HG03280 (cell line): ENCODE data around the gene GALNT4.

Experiments
- ATAC-seq: cut with Tn5 transposase; IDR thresholded peaks from one replicate; pipeline ENCODE4 v1.9.1; 2021; ENCODE audit warnings: mild to moderate bottlenecking, moderate library complexity; ENCODE audit not compliant: unreplicated experiment

The GALNT4 gene

GRCh38 chr12:89524541-89525304, at the start of gene GALNT4:
TSS of gene GALNT4 (minus strand) at chr12:89524796. CDS start at chr12:89524549, 247 bp downstream.
- peak; percentile 68 for ATAC-seq

DNA sequence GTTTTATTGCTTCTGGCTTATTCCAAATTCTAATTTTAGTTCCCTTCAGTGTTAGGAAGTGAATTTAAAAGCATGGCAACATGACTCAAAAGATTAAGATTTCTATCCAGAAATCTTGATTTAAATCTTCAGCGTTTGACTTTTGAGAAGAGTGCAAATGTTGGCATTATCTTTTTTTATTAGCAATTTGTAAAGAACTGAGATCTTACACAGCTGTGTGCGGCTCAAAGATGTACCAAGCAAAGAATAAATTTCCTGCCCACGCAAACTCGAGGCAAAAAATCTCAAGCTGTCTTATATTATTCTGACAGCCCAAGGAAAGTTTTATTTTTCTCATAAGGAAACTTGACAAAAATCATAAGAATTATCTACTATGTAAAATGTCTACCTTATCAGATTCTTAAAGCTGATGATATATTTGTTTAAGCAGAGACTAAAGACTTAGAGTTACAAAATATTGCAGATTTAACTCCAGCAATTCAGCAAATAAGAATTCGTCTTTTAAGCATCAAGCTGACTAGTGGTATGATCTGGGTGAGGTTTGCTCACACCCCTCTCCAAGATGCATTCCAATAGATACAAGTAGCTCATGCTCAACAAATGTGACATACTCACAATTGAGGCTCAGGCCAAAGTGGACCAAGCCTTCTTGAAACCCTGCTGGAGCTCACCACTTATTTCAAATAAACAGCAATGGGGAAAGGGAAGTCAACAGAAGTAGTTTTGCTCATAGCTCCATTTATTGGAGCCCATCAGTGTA, 48.6 kb upstream of the GALNT4 start:
- ATAC-seq = no peak

DNA sequence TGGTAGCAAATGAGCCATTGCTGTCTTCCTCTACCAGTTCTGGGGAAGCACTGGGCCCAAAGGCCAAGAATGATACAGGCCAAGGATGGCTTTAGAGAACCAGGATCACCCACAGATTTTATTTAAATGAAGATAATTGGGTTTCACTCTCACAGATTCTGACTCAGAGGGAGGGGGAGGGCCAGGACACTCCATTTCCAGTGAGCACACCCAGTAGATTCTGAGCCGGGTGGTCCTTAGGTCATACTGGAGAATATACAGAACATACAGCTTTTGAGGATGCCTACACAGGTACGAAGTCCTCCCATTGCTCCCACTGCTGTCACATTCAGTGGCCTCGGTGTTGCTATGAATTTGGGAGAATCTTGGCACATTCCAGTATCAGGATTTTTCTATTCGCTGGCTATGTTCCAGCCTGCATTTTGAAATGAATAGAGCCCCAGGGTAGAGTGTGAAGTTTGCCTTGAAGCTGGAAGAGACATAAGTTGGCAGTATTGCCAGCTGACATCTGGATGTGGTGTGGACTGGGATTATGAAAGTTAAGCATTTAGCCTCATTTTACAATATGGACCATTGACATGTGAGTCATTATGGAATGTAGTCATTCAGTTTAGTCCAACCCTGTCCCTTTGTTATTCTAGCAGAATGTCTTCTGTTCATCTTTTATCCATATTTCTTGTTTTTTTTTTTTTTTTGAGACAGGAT, 47.0 kb upstream of the GALNT4 start:
- no peak for ATAC-seq

DNA sequence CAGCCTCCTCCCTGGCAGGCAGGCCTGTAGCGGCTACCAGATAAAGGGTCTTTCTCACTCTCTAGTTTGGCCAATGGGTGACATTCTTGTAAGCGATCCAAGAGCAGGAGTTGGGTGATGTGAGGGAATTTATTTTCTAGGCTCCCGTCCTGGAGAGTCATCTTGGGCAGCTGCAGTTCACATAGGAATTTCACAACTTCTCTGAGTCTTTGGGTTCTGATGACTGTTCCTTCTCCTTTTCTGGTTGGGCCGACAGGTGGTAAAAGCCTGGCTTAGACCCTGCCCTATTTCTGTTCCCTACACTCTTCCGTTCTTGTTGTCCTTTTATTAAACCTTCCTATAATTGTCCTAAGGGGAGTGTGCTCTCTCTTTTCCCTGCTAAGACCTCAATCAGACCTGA, 43.9 kb upstream of the GALNT4 start:
- no peak for ATAC-seq

GRCh38 chr12:89567691-89568239, 43.2 kb upstream of the GALNT4 start:
- ATAC-seq = no peak

- no peak for ATAC-seq
Observed at GRCh38 chr12:89566615-89567014, 42.0 kb upstream of the GALNT4 start.

GRCh38 chr12:89565002-89565401, 40.4 kb upstream of the GALNT4 start:
- ATAC-seq = no peak

- no peak for ATAC-seq
Observed at GRCh38 chr12:89559753-89560152, 35.2 kb upstream of the GALNT4 start.

GRCh38 chr12:89556976-89557375, 32.4 kb upstream of the GALNT4 start:
- no peak for ATAC-seq

GRCh38 chr12:89552376-89552775, 27.8 kb upstream of the GALNT4 start:
- ATAC-seq = no peak

DNA sequence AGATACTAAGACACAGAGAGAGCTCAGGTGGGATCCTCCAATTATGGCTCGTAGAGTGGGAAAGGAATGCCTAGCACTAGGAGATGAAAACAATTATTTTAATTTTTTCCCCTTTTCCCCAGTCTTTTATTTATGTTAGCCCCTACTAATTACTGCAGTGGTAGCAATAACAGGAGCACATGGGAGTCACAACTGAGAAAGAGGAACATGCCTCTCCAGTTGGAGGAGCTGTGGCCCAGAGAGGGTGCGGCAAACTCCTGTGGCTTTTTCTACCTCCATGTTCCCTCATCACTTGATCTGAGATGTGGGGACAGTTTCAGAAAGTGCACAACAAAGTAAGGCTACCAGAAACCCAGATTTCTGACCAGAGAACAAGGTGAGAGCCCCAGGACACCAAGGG, 27.2 kb upstream of the GALNT4 start:
- ATAC-seq = no peak

GRCh38 chr12:89547101-89547500, 22.5 kb upstream of the GALNT4 start:
- ATAC-seq = no peak

GRCh38 chr12:89546151-89546550, 21.6 kb upstream of the GALNT4 start:
- no peak for ATAC-seq

DNA sequence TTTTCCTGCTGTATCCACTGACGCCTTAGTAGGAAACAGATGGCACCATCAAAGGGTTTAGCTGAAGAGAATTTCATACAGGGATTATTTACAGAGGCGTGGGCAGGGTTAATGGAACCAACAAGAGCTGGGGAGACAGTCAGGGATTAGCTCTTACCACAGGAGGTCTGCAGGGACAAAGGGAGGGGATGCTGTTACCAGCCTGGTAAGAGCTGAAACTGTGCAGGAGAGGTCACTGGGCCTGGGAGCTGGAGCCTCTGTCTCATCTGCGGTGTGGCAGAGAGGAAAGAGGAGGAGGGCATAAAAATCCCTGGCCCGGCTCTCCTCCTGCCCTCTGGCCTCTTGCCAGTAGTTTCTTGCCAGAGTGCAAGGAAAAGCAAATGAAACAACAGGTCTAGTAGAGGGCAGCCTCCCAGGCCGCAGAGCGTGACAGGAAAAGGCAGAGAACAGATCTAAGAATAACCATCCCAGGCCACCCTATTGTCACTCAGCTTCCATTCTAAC, 20.1 kb upstream of the GALNT4 start:
- ATAC-seq = no peak

DNA sequence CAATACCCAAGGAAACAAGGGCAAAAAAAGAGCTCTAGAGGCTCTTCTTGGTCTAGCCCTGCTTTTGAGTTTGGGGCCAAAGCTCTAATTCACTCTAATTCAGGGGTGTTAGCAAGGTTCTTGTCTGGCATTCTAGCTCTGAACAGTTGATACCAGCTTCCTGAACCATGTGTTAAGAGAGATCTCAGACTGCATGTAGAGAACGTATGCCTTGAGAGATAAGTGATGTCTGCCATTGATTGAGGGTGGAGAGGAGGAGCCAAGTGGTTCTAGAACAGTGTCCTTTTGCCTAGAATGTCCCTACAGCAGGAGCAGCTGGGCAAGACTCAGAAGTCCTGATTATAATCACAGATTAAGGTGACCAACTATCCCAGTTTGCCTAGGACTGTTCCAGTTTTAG, 19.4 kb upstream of the GALNT4 start:
- no peak for ATAC-seq

DNA sequence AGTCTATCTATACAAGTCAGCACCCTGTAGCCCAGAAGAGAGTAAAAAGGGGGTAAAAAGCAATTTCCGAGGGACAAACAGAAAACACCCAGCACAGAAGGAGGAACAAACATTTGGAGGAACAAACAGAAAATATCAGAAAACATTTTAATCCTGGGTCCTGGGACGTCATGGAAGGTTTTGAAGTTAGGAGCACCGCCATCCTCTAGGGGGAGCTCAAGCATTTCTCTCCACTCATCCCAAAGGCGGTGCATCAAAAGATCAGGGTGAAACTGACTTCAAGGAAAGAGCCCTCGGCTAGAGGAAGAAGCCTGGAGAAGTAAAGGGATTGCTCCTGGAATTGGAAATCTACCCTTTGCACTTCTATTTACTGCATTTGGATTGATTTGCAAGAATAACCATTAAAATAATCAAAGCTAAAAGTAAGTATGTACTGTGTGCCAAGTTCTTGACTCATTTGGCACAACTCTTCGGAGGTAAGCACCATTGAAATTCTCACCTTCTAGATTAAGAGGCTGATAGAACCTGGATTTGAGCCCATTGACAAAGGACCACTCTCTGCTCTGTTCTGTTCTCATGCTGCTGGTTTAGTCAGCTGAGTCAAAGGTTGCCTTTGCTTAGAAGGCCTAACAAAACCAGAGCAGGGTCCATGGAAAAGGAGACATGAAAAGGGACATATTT, 18.5 kb upstream of the GALNT4 start:
- ATAC-seq = peak; percentile 82

DNA sequence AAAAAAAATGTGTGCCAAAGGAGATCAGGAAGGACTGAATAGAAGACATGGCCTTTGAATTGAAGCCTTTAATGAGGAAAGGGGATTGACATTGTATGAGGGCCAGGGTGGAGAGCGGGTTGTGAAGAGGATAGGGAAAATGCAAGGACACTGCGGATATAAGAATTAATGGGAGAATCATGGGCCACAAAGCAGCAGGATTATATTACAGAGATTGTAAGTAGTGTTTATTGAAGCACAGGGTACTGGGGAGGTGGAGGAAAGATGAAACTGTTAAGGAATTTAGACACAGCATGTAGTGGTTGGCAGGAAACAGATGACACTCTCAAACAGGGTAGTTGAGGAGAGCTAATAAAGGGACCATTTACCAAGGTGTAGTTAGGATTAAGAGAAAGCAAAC, 17.6 kb upstream of the GALNT4 start:
- ATAC-seq = no peak

- no peak for ATAC-seq
Observed at GRCh38 chr12:89540586-89540985, 16.0 kb upstream of the GALNT4 start.

GRCh38 chr12:89539426-89540223, 15.0 kb upstream of the GALNT4 start:
- peak; percentile 40 for ATAC-seq

DNA sequence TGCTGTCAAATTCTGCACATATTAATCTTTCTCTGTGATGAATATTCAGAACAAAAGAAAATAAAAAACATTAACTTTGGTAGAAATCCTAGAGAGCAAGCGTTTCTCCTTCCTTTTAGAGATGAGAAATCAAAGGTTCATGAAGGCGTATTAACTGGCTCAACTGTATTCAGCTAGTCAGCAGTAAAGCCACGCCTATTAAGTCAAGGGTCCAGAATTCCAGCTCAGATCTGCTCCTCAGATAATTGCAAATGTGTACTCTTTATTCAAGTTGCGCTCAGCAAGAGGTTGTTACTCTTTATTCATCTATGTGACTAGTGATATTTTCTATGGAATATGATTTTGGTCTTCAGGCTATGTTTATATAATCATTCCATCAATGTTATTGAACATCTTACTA, 14.3 kb upstream of the GALNT4 start:
- no peak for ATAC-seq
